HCT116 (cell line): ENCODE data around the gene ZNF71.

Experiments used
- CTCF ChIP-seq, 3 experiments: fragments of 200-600 bp in 1 of 3; sonication (generic) in 1 of 3; IDR thresholded peaks in 2 of 3; conservative IDR thresholded peaks in 1 of 3; 2 replicates each; pipeline ENCODE4 v1.5.1; 2012 to 2017; ENCODE audit warnings: low read depth in 2 of 3, low read length in 2 of 3, antibody characterized with exemption in 1 of 3, borderline replicate concordance in 1 of 3, control low read depth in 1 of 3, mild to moderate bottlenecking in 1 of 3, mixed read lengths in 1 of 3, mixed run types in 1 of 3, moderate library complexity in 1 of 3; ENCODE audit not compliant: insufficient read depth in 1 of 3
- EZH2 ChIP-seq: fragments of 200-600 bp; sonication (generic); IDR thresholded peaks from 2 replicates; pipeline ENCODE4 v1.6.1; 2017; ENCODE audit warnings: antibody characterized with exemption, mixed run types
- EZH2phosphoT487 ChIP-seq: fragments of 200-600 bp; IDR thresholded peaks from 2 replicates; pipeline ENCODE4 v1.6.1; 2018; ENCODE audit warnings: antibody characterized with exemption, borderline replicate concordance
- JUND ChIP-seq: IDR thresholded peaks from 2 replicates; pipeline ENCODE4 v1.6.1; 2012
- MAX ChIP-seq: IDR thresholded peaks from 2 replicates; pipeline ENCODE4 v1.6.1; 2012
- POLR2A ChIP-seq: IDR thresholded peaks from 2 replicates; pipeline ENCODE4 v1.7.0; 2011; ENCODE audit warnings: borderline replicate concordance; ENCODE audit not compliant: insufficient read depth, insufficient read length; ENCODE audit errors: extremely low read depth
- POLR2AphosphoS5 ChIP-seq: IDR thresholded peaks from 2 replicates; pipeline ENCODE4 v1.6.1; 2011; ENCODE audit warnings: mild to moderate bottlenecking, low read depth, low read length, moderate library complexity
- RAD21 ChIP-seq: IDR thresholded peaks from 2 replicates; pipeline ENCODE4 v1.6.1; 2012; ENCODE audit warnings: low read depth, mild to moderate bottlenecking
- REST ChIP-seq: IDR thresholded peaks from 2 replicates; pipeline ENCODE4 v1.6.1; 2012; ENCODE audit warnings: low read depth
- SIN3A ChIP-seq: IDR thresholded peaks from 2 replicates; pipeline ENCODE4 v1.6.1; 2012; ENCODE audit warnings: low read depth
- SP1 ChIP-seq: IDR thresholded peaks from 2 replicates; pipeline ENCODE4 v1.6.1; 2012; ENCODE audit warnings: low read depth
- SRF ChIP-seq: IDR thresholded peaks from 2 replicates; pipeline ENCODE4 v1.6.1; 2012; ENCODE audit warnings: low read depth
- YY1 ChIP-seq: IDR thresholded peaks from 2 replicates; pipeline ENCODE4 v1.6.1; 2011; ENCODE audit warnings: low read length, low read depth, moderate library complexity, mild to moderate bottlenecking; ENCODE audit not compliant: insufficient replicate concordance; ENCODE audit errors: extremely low read depth
- ZBTB33 ChIP-seq: IDR thresholded peaks from 2 replicates; pipeline ENCODE4 v1.6.1; 2011; ENCODE audit warnings: mild to moderate bottlenecking, low read length, moderate library complexity; ENCODE audit not compliant: insufficient replicate concordance; ENCODE audit errors: extremely low read depth

- TF ChIP-seq SP1: no peak
- TF ChIP-seq ZBTB33: no peak
- no peak for TF ChIP-seq CTCF (IDR thresholded peaks at IDR 0.05 in 2 of 3, conservative IDR thresholded peaks at IDR 0.05 in 1 of 3; ENCODE audit: borderline replicate concordance in 1 of 3, insufficient read depth in 1 of 3, low read depth in 2 of 3, low read length in 2 of 3)
- TF ChIP-seq EZH2phosphoT487: no peak
- no peak for TF ChIP-seq REST
- no peak for TF ChIP-seq POLR2A
- TF ChIP-seq RAD21: no peak
- TF ChIP-seq EZH2: no peak
- TF ChIP-seq MAX: no peak
- no peak for TF ChIP-seq YY1
- no peak for TF ChIP-seq SRF
- TF ChIP-seq POLR2AphosphoS5: no peak
- no peak for TF ChIP-seq JUND
- no peak for TF ChIP-seq SIN3A
These were observed 47.8 kb downstream of the ZNF71 start, which contains the start of gene SMIM17 for GRCh38 chr19:56642711-56643459.
